Neural cell (in vitro differentiated cells): ENCODE data around the gene MAP3K7CL.

Experiments
- EP300 ChIP-seq: fragments of 450-650 bp; conservative IDR thresholded peaks from 2 replicates; pipeline ENCODE4 v1.6.1; 2014; ENCODE audit warnings: antibody characterized with exemption, mild to moderate bottlenecking, moderate library complexity; ENCODE audit not compliant: poor library complexity, severe bottlenecking
- MXI1 ChIP-seq: fragments of 450-650 bp; conservative IDR thresholded peaks from 2 replicates; pipeline ENCODE4 v1.6.1; 2014; ENCODE audit warnings: antibody characterized with exemption, mild to moderate bottlenecking; ENCODE audit not compliant: poor library complexity, severe bottlenecking
- POLR2AphosphoS5 ChIP-seq: IDR thresholded peaks from 2 replicates; pipeline ENCODE4 v1.6.1; 2012
- TAF1 ChIP-seq: IDR thresholded peaks from 2 replicates; pipeline ENCODE4 v1.6.1; 2012; ENCODE audit warnings: low read depth
- TF ChIP-seq, protein P1 (sequence below): fragments of 450-650 bp; IDR thresholded peaks from 2 replicates; pipeline ENCODE4 v1.5.1; 2014; ENCODE audit warnings: antibody characterized with exemption, mild to moderate bottlenecking, moderate library complexity; ENCODE audit not compliant: poor library complexity, severe bottlenecking

DNA sequence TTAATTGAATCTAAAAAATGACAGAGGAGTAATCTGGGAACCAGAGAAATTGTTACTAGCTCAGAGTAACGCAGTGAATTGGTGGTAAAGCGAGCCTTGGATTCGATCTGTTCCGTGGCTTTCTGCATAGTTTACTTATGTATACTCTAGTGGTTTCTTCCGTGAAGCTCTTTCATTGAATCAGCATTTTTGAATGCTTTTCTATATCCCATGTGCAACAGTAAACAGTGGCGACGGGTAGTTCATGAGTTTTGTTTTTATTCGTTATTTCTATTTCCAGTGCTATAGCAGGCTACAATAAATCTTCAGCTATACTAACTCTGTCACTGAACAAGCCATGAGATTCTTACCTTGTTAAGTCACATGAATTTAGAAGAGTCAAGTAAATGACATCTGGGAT, 14.5 kb upstream of the MAP3K7CL start:
- TF ChIP-seq, protein P1, sequence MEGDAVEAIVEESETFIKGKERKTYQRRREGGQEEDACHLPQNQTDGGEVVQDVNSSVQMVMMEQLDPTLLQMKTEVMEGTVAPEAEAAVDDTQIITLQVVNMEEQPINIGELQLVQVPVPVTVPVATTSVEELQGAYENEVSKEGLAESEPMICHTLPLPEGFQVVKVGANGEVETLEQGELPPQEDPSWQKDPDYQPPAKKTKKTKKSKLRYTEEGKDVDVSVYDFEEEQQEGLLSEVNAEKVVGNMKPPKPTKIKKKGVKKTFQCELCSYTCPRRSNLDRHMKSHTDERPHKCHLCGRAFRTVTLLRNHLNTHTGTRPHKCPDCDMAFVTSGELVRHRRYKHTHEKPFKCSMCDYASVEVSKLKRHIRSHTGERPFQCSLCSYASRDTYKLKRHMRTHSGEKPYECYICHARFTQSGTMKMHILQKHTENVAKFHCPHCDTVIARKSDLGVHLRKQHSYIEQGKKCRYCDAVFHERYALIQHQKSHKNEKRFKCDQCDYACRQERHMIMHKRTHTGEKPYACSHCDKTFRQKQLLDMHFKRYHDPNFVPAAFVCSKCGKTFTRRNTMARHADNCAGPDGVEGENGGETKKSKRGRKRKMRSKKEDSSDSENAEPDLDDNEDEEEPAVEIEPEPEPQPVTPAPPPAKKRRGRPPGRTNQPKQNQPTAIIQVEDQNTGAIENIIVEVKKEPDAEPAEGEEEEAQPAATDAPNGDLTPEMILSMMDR, result no peak
- no peak for TF ChIP-seq EP300
- no peak for TF ChIP-seq POLR2AphosphoS5
- no peak for TF ChIP-seq TAF1
- TF ChIP-seq MXI1, result no peak
